HG02840 (cell line): ENCODE measurements around the gene ANXA8L1.
"Not testable (repeated sequence)": the region's sequence is repeated elsewhere in the genome, so short reads cannot be mapped to it uniquely, and the experiment has no call there.

Experiments
- ATAC-seq: cut with Tn5 transposase; IDR thresholded peaks from one replicate; pipeline ENCODE4 v1.9.1; 2021; ENCODE audit warnings: mild to moderate bottlenecking, moderate library complexity, moderate number of reproducible peaks; ENCODE audit not compliant: unreplicated experiment, low FRiP score

Gene ANXA8L1

GRCh38 chr10:46375406-46375805 is at the start of gene ANXA8L1:
Gene ANXA8L1, plus strand, starts transcription at chr10:46375776. Its CDS starts 76 bp downstream, at chr10:46375852.
- ATAC-seq = not testable (repeated sequence)

DNA sequence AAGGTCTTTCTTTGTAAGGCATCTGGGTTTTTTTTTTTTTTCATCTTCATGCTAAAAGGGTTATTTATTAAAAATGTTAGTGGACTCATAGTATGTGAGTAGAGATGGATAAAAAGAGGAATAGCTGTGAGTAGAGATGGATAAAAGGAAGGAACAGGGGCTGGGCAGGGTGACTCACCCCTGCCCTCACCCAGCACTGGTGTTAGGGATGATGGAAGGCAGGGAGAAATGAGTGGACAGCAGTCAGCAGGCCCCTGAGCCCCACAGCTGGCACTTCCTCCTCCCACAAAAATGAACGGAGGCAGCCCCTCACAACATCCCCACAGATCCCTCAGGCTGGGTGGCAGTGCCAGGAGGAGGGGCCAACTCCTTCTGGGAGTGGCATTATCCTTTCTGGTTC is 49.5 kb upstream of the ANXA8L1 start:
- ATAC-seq = no peak

DNA sequence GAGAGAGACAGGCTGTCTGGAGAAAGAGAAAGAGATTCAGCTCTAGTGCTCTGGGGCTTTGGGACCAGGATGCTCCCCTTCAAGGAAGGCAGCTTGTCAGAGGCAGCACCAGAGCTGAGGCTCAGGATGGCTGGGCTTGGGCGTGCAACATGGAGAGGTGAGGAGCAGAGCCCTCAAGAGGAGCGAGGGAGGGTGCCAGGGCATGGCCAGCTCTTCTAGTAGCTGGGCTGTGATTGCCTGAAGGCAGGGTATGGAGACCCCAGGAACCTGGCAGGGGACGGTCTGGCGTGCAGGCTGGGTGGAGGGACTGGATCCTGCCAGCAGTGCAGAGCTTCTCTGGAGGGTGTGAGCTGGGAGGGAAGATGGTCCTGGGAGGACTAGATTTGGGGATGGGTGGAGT is 48.6 kb upstream of the ANXA8L1 start:
- no peak for ATAC-seq

GRCh38 chr10:46327685-46328084 is 47.9 kb upstream of the ANXA8L1 start:
- ATAC-seq = no peak

- no peak for ATAC-seq
These were observed 46.5 kb upstream of the ANXA8L1 start for GRCh38 chr10:46328853-46329689.

DNA sequence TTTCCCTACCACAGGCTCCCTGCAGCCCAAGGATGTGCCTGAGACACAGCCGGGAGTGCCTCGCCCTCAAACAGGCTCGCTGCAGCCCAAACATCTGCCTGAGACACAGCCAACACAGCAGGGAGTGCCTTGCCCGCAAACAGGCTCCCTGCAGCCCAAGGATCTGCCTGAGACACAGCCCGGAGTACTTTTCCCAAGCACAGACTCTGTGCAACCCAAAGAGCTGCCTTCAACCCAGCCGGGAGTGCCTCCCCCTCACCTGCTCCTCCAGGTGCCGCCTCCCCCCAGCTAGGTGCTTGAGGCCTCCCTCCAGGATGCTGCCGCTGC is 45.9 kb upstream of the ANXA8L1 start:
- ATAC-seq = no peak

- ATAC-seq = no peak
These were observed 44.7 kb upstream of the ANXA8L1 start for GRCh38 chr10:46330894-46331293.

DNA sequence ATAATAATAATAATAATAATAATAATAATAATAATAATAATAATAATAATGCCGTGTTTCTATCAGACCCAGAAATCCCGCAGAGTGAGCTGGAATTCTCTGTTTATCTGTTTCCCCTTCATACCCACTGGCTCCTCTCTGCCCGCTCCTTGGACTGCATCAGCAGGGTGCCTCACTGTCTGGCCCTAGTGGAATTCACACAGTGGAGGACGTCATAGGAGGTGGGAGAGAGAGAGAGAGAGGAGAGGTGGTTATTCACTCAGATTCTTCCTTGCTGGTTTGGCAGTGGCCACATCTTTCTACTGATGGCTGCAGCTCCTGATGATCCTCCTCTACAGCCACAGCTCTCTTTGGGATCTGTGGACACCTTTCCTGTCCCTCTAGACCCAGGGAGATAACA is 10.1 kb upstream of the ANXA8L1 start:
- not testable (repeated sequence) for ATAC-seq

- ATAC-seq = not testable (repeated sequence)
These were observed 8.4 kb upstream of the ANXA8L1 start for GRCh38 chr10:46367209-46367608.

DNA sequence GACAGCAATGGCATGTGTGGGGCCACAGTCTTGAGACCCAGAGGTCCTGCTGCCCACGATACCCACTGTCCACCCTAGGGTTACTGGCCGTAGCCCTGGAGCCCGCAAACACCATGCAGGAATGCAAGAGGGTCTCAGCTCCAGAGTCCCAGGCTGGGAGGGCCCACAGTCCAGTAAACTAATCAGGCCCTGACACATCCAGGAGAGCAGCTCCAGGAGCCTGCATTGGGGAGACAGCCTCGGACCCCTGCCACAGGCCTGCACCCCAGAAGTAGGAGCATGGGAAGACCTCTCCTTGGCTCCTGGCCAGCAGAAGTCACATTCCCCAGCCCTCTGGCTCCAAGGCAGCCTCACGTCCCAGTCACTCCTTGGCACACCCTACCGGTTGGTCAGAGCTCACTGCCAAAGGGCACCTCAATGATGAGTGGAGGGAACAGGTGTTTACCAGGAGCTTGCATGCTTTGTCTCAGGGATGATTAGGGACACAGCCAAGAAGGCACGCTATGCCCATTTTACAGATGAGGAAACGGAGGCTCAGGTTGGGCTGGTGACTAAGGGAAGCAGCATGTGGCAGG is 7.8 kb upstream of the ANXA8L1 start:
- ATAC-seq = not testable (repeated sequence)

DNA sequence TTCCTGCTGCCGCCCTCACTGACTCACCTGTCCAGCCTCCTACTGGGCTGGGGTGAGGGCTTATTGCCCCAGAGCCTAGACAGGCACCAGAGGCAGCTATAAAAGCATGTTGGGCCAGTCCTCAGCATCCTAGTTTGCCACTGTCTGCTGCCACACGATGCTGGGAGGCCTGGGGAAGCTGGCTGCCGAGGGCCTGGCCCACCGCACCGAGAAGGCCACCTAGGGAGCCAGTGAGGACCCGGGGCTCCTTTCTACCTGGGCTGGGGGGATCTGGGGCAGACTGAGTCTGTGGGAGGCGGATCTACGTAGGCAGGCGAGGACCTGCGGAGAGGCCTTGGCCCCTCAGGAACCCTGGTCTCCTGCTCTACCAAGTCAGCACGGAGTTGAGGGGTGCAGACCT is 6.6 kb upstream of the ANXA8L1 start:
- ATAC-seq = not testable (repeated sequence)

- not testable (repeated sequence) for ATAC-seq
These were observed 1.2 kb upstream of the ANXA8L1 start for GRCh38 chr10:46374410-46374809.

- not testable (repeated sequence) for ATAC-seq
These were observed 1.4 kb downstream of the ANXA8L1 start for GRCh38 chr10:46377022-46377421.

- not testable (repeated sequence) for ATAC-seq
These were observed 2.1 kb downstream of the ANXA8L1 start for GRCh38 chr10:46377651-46378050.

DNA sequence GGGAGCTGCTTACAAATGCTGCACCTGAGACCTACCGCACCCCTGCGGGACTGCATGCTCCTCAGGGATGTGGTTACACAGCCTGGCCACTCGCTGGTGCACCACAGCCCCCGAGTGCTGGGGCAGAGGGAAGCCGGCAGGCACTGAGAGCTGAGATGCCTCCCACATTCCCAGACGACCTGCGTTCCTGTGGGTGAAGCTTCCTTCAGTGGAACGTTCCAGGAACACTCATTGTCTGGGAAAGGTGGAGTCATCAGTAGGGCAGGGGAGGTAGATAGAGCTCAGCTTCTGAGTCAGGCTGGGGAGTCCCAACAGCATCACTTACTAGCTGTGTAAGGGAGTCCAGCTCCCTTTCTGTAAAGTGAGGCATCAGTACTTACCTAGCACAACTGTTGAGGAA is 2.5 kb downstream of the ANXA8L1 start:
- not testable (repeated sequence) for ATAC-seq

GRCh38 chr10:46379233-46379848 is 3.8 kb downstream of the ANXA8L1 start:
- not testable (repeated sequence) for ATAC-seq

GRCh38 chr10:46385858-46386257 is 10.3 kb downstream of the ANXA8L1 start:
- not testable (repeated sequence) for ATAC-seq

GRCh38 chr10:46386694-46387093 is 11.1 kb downstream of the ANXA8L1 start:
- not testable (repeated sequence) for ATAC-seq

- not testable (repeated sequence) for ATAC-seq
These were observed 11.8 kb downstream of the ANXA8L1 start for GRCh38 chr10:46387309-46387902.

DNA sequence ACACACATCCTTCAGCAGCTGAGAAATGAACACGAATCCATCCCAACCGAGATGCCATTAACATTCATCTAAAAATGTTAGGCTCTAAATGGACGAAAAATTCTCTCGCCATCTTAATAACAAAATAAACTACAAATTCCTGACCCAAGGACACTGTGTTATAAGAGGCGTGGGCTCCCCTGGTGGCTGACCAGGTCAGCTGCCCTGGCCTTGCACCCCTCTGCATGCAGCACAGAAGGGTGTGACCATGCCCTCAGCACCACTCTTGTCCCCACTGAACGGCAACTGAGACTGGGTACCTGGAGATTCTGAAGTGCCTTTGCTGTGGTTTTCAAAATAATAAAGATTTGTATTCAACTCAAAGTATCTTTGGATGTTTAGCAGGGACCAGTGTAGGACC is 15.8 kb downstream of the ANXA8L1 start:
- ATAC-seq = not testable (repeated sequence)
